Testis (tissue), 3 donors: ENCODE results near the gene PLOD1. TPM values are rescaled to one million over a fixed set of nuclear protein-coding genes. Genes with fewer than 3 reads are reported as not detected.

Experiments used
- DNase-seq: peaks from one replicate; pipeline ENCODE4 v3.0.0-alpha.2; 2019
- H3K27ac ChIP-seq, 2 donors: fragments of 200-600 bp; sonication (generic); one replicate each; pipeline ENCODE4 v1.5.1; 2019
- H3K27me3 ChIP-seq: fragments of 200-600 bp; sonication (generic); one replicate; pipeline ENCODE4 v1.5.1; 2019
- H3K36me3 ChIP-seq: fragments of 200-600 bp; sonication (generic); one replicate; pipeline ENCODE4 v1.5.1; 2017; ENCODE audit warnings: low read depth; ENCODE audit errors: missing control alignments
- H3K4me1 ChIP-seq: fragments of 200-600 bp; sonication (generic); one replicate; pipeline ENCODE4 v1.5.1; 2019
- H3K4me3 ChIP-seq, 2 donors: fragments of 200-600 bp; sonication (generic); one replicate each; pipeline ENCODE4 v1.5.1; 2017 to 2019
- H3K9me3 ChIP-seq: fragments of 200-600 bp; sonication (generic); one replicate; pipeline ENCODE4 v1.5.1; 2017
- CTCF ChIP-seq, 3 experiments: fragments of 450-650 bp in 2 of 3; fragments of 200-600 bp in 1 of 3; sonication (generic) in 1 of 3; IDR thresholded peaks; one replicate each; pipeline ENCODE4 v1.5.1; 2016 to 2019; ENCODE audit warnings: antibody characterized with exemption in 3 of 3, mild to moderate bottlenecking in 2 of 3, moderate library complexity in 1 of 3
- POLR2A ChIP-seq: fragments of 450-650 bp; IDR thresholded peaks from one replicate; pipeline ENCODE4 v1.6.1; 2017; ENCODE audit warnings: antibody characterized with exemption, mild to moderate bottlenecking, moderate library complexity
- WGBS, 2 donors: methylation state at CpG; one replicate each; pipeline ENCODE4 v1.1.5; 2018; 5-methylcytosine and 5-hydroxymethylcytosine counted together
- intact Hi-C: fragments of 100-400 bp; cut with DNase I; formaldehyde crosslinking; loops from one replicate; pipeline ENCODE4 v1.15.1; 2023; ENCODE audit warnings: low total_unique reads
- polyA plus RNA-seq: library from polyadenylated mRNA; stranded (reverse); fragments of 350-450 nt; fragmentation: Illumina TruSeq; extraction: RNeasy Lipid Tissue Mini Kit (QIAGEN cat#74804); gene quantifications from one replicate; pipeline ENCODE4 v1.2.3, GENCODE V29; 2014; ENCODE audit warnings: low read depth, low replicate concordance; ENCODE audit not compliant: insufficient read depth
- total RNA-seq, 2 donors: library from RNA; depleted of rRNA; stranded (reverse); fragments of >200 nt; gene quantifications; one replicate each; pipeline ENCODE4 v1.2.3, GENCODE V29; 2016

PLOD1 gene
- total and polyA plus RNA-seq, 3 donors from 2014 or later: 33.1 to 62.0 (median 41.3) TPM

- intact Hi-C loops: no loop called here
- no peak for TF ChIP-seq POLR2A
- no peak for TF ChIP-seq CTCF (IDR thresholded peaks at IDR 0.05)
Observed at GRCh38 chr1:12015001-12015491, 80.5 kb downstream of the PLOD1 start.

GRCh38 chr1:12015499-12015898 is 81.0 kb downstream of the PLOD1 start:
- H3K4me1 ChIP-seq: peaks cover 4% of the 10 kb centered on the region
- H3K36me3 ChIP-seq: no peaks in the 10 kb centered on the region
- H3K4me3 ChIP-seq: no peak overlapping the region
- H3K27ac ChIP-seq: peak overlapping the region; percentile 48 to 71
- intact Hi-C loops: no loop called here
- TF ChIP-seq CTCF (IDR thresholded peaks at IDR 0.05): no peak
- TF ChIP-seq POLR2A: no peak
- no peak for DNase-seq
- 89 to 93% methylated on average over 9 of the region's 9 CpGs for WGBS, 2 donors
- no peaks in the 10 kb centered on the region for H3K27me3 ChIP-seq
- no peaks in the 10 kb centered on the region for H3K9me3 ChIP-seq

More at GRCh38 chr1:12015001-12015491, 80.5 kb downstream of the PLOD1 start:
- Histone ChIP-seq H3K4me1 (peaks cover 4% of the 10 kb centered on the region), H3K4me3 (no peak overlapping the region), H3K27ac (peak overlapping the region; percentile 48 to 71), H3K36me3 (no peaks in the 10 kb centered on the region), H3K27me3 (no peaks in the 10 kb centered on the region), H3K9me3 (no peaks in the 10 kb centered on the region)
- no peak for DNase-seq
- 82 to 90% methylated on average over 10 of the region's 10 CpGs for WGBS, 2 donors

GRCh38 chr1:12016182-12016581 is 81.7 kb downstream of the PLOD1 start:
- intact Hi-C loops: no loop called here
- no peak overlapping the region for H3K27ac ChIP-seq
- no peaks in the 10 kb centered on the region for H3K9me3 ChIP-seq
- no peak overlapping the region for H3K4me3 ChIP-seq
- WGBS, 2 donors: 73 to 96% methylated on average over 3 of the region's 3 CpGs
- no peaks in the 10 kb centered on the region for H3K36me3 ChIP-seq
- no peak for DNase-seq
- no peak for TF ChIP-seq CTCF (IDR thresholded peaks at IDR 0.05)
- TF ChIP-seq POLR2A: no peak
- H3K4me1 ChIP-seq: peaks cover 4% of the 10 kb centered on the region
- no peaks in the 10 kb centered on the region for H3K27me3 ChIP-seq

GRCh38 chr1:12019858-12020509 is 85.5 kb downstream of the PLOD1 start:
- Histone ChIP-seq H3K36me3 (no peaks in the 10 kb centered on the region), H3K4me3 (peak overlapping the region; percentile 74 to 92), H3K9me3 (no peaks in the 10 kb centered on the region), H3K4me1 (peaks cover 4% of the 10 kb centered on the region), H3K27me3 (no peaks in the 10 kb centered on the region), H3K27ac (peak overlapping the region; percentile 75 to 81)
- no peak for DNase-seq
- intact Hi-C loops: no loop called here
- 8 to 27% methylated on average over 3 to 12 of the region's 12 CpGs for WGBS, 2 donors
- TF ChIP-seq POLR2A (no peak), CTCF (IDR thresholded peaks at IDR 0.05) (no peak)

GRCh38 chr1:12021616-12022015 is 87.1 kb downstream of the PLOD1 start:
- Histone ChIP-seq H3K9me3 (no peaks in the 10 kb centered on the region), H3K36me3 (no peaks in the 10 kb centered on the region), H3K4me3 (no peak overlapping the region), H3K4me1 (peaks cover 4% of the 10 kb centered on the region), H3K27ac (no peak overlapping the region), H3K27me3 (no peaks in the 10 kb centered on the region)
- no peak for TF ChIP-seq CTCF (IDR thresholded peaks at IDR 0.05)
- TF ChIP-seq POLR2A: no peak
- intact Hi-C loops: no loop called here
- 95 to 96% methylated on average over 3 to 9 of the region's 9 CpGs for WGBS, 2 donors
- no peak for DNase-seq
